K562 (cell line): ENCODE measurements around the gene ALG12.

Experiments used
- ARID3B ChIP-seq: fragments of 250-450 bp; sonication (Bioruptor Pico); IDR thresholded peaks from 2 replicates; pipeline ENCODE4 v1.4.0; 2020; ENCODE audit warnings: borderline replicate concordance
- CTCF ChIP-seq, 3 experiments: IDR thresholded peaks in 2 of 3; conservative IDR thresholded peaks in 1 of 3; 2 replicates each; pipeline ENCODE4 v1.5.1; 2011 to 2012; ENCODE audit warnings: low read length in 3 of 3, mild to moderate bottlenecking in 3 of 3, control low read depth in 2 of 3, improper control_type of control experiment in 1 of 3, inconsistent platforms in 1 of 3, low read depth in 1 of 3, mixed read lengths in 1 of 3, moderate library complexity in 1 of 3; ENCODE audit not compliant: insufficient read depth in 2 of 3
- ELK1 ChIP-seq: sonication (generic); formaldehyde crosslinking; IDR thresholded peaks from 2 replicates; pipeline ENCODE4 v1.8.1; 2022; ENCODE audit warnings: missing genetic modification reagents
- HCFC1 ChIP-seq: IDR thresholded peaks from 2 replicates; pipeline ENCODE4 v1.6.1; 2012; ENCODE audit warnings: low read depth, low read length, improper control_type of control experiment
- IRF9 ChIP-seq: fragments of 450-650 bp; IDR thresholded peaks from 2 replicates; pipeline ENCODE4 v1.6.1; 2016; ENCODE audit warnings: missing biosample characterization, missing genetic modification characterization
- PKNOX1 ChIP-seq: fragments of 450-650 bp; IDR thresholded peaks from 2 replicates; pipeline ENCODE4 v1.6.1; 2016
- SMARCE1 ChIP-seq: fragments of 450-650 bp; IDR thresholded peaks from 2 replicates; pipeline ENCODE4 v1.7.1; 2016; ENCODE audit warnings: mild to moderate bottlenecking
- ZNF23 ChIP-seq: fragments of 250-450 bp; sonication (Bioruptor Pico); IDR thresholded peaks from 2 replicates; pipeline ENCODE4 v1.4.0; 2020; ENCODE audit warnings: mild to moderate bottlenecking

- TF ChIP-seq ARID3B (CRISPR knock-in tag) (no peak), ZNF23 (no peak), PKNOX1 (no peak), CTCF (IDR thresholded peaks at IDR 0.05 in 2 of 3, conservative IDR thresholded peaks at IDR 0.05 in 1 of 3; ENCODE audit: insufficient read depth in 2 of 3, low read depth in 1 of 3, low read length in 3 of 3) (no peak), SMARCE1 (no peak), ELK1 (CRISPR knock-in tag) (no peak), HCFC1 (no peak), IRF9 (tag) (no peak)
Measured at GRCh38 chr22:49927483-49928184, 9.4 kb upstream of the ALG12 start.
